Urinary bladder (tissue), 4 donors: ENCODE measurements around the gene ATP1A3. TPM values are rescaled to one million over a fixed set of nuclear protein-coding genes. Genes with fewer than 3 reads are reported as not detected.

Experiments
- DNase-seq: peaks from one replicate; pipeline ENCODE4 v3.0.0-alpha.2; 2015; ENCODE audit errors: extremely low spot score
- H3K27ac ChIP-seq: one replicate; pipeline ENCODE4 v1.5.1; 2013; ENCODE audit warnings: low read depth, mild to moderate bottlenecking, moderate library complexity
- H3K36me3 ChIP-seq: one replicate; pipeline ENCODE4 v1.6.1; 2013; ENCODE audit warnings: mild to moderate bottlenecking, moderate library complexity; ENCODE audit not compliant: insufficient read depth
- H3K4me1 ChIP-seq: one replicate; pipeline ENCODE4 v1.6.1; 2013; ENCODE audit warnings: mild to moderate bottlenecking, moderate library complexity; ENCODE audit not compliant: insufficient read depth
- H3K4me3 ChIP-seq: one replicate; pipeline ENCODE4 v1.5.1; 2013; ENCODE audit warnings: low read depth, low read length
- WGBS: extraction: QIAGEN DNeasy Blood & Tissue Kit; methylation state at CpG from one replicate; pipeline ENCODE4 v1.1.7; 2013; 5-methylcytosine and 5-hydroxymethylcytosine counted together
- polyA plus RNA-seq: library from polyadenylated mRNA; stranded (reverse); fragments of 200-250 nt; gene quantifications from one replicate; pipeline ENCODE4 v1.2.3, GENCODE V29; 2013
- total RNA-seq: library from RNA; depleted of rRNA; stranded (reverse); fragments of >200 nt; gene quantifications from one replicate; pipeline ENCODE4 v1.2.3, GENCODE V29; 2014
- donor health status: healthy with polysubstance abuse.
- donor health status: healthy.

Gene ATP1A3
- total and polyA plus RNA-seq, 2 donors: 0.37 to 0.77 TPM

- WGBS: 8% methylated on average over 22 of the region's 22 CpGs
- no peak overlapping the region for H3K4me3 ChIP-seq
- H3K4me1 ChIP-seq: no peaks in the 10 kb centered on the region
- H3K36me3 ChIP-seq: no peaks in the 10 kb centered on the region
- no peak overlapping the region for H3K27ac ChIP-seq
- no peak for DNase-seq
These were observed 72.2 kb downstream of the ATP1A3 start for GRCh38 chr19:41921577-41922576.

GRCh38 chr19:41920882-41921576, 73.0 kb downstream of the ATP1A3 start:
- 7% methylated on average over 26 of the region's 26 CpGs for WGBS

GRCh38 chr19:41919948-41920712, 73.9 kb downstream of the ATP1A3 start:
- WGBS: 86% methylated on average over 33 of the region's 33 CpGs
- H3K4me3 ChIP-seq: no peak overlapping the region

More at GRCh38 chr19:41920882-41921576, 73.0 kb downstream of the ATP1A3 start:
- no peaks in the 10 kb centered on the region for H3K4me1 ChIP-seq
- DNase-seq: no peak
- H3K27ac ChIP-seq: no peak overlapping the region
- H3K4me3 ChIP-seq: no peak overlapping the region
- H3K36me3 ChIP-seq: no peaks in the 10 kb centered on the region

GRCh38 chr19:41918653-41919244, 75.3 kb downstream of the ATP1A3 start:
- WGBS: 86% methylated on average over 5 of the region's 5 CpGs
- no peak overlapping the region for H3K27ac ChIP-seq
- DNase-seq: no peak

More at GRCh38 chr19:41919948-41920712, 73.9 kb downstream of the ATP1A3 start:
- Histone ChIP-seq H3K36me3 (no peaks in the 10 kb centered on the region), H3K27ac (no peak overlapping the region), H3K4me1 (no peaks in the 10 kb centered on the region)
- DNase-seq: no peak

GRCh38 chr19:41918095-41918494, 75.9 kb downstream of the ATP1A3 start:
- no peaks in the 10 kb centered on the region for H3K4me1 ChIP-seq
- no peak overlapping the region for H3K27ac ChIP-seq
- no peak overlapping the region for H3K4me3 ChIP-seq
- WGBS: 83% methylated on average over 6 of the region's 6 CpGs
- DNase-seq: no peak
- H3K36me3 ChIP-seq: no peaks in the 10 kb centered on the region

More at GRCh38 chr19:41918653-41919244, 75.3 kb downstream of the ATP1A3 start:
- H3K4me1 ChIP-seq: no peaks in the 10 kb centered on the region
- H3K36me3 ChIP-seq: no peaks in the 10 kb centered on the region
- H3K4me3 ChIP-seq: no peak overlapping the region

GRCh38 chr19:41917676-41918075, 76.4 kb downstream of the ATP1A3 start:
- WGBS: 50% methylated on average over 12 of the region's 12 CpGs

More at GRCh38 chr19:41917676-41918075, 76.4 kb downstream of the ATP1A3 start:
- no peak overlapping the region for H3K4me3 ChIP-seq
- no peak for DNase-seq
- H3K4me1 ChIP-seq: no peaks in the 10 kb centered on the region
- no peak overlapping the region for H3K27ac ChIP-seq
- H3K36me3 ChIP-seq: no peaks in the 10 kb centered on the region

Other genes with a start within 250 kb of the ATP1A3 start
- gene CEACAM6, start 238.7 kb downstream of the ATP1A3 start, total RNA-seq: 2.2 TPM
- gene CEACAM6, start 238.7 kb downstream of the ATP1A3 start, polyA plus RNA-seq: not detected
- gene CEACAM3, start 197.6 kb downstream of the ATP1A3 start, total RNA-seq: not detected
- gene CEACAM3, start 197.6 kb downstream of the ATP1A3 start, polyA plus RNA-seq: not detected
- not detected for gene LYPD4, start 149.5 kb downstream of the ATP1A3 start, total RNA-seq
- gene LYPD4, start 149.5 kb downstream of the ATP1A3 start, polyA plus RNA-seq: not detected
- not detected for gene DMRTC2, start 149.2 kb downstream of the ATP1A3 start, total RNA-seq
- not detected for gene DMRTC2, start 149.2 kb downstream of the ATP1A3 start, polyA plus RNA-seq
- 377 TPM for gene RPS19, start 134.0 kb downstream of the ATP1A3 start, total RNA-seq
- gene RPS19, start 134.0 kb downstream of the ATP1A3 start, polyA plus RNA-seq: 1,600 TPM
- gene CD79A, start 117.0 kb downstream of the ATP1A3 start, total RNA-seq: 0.37 TPM
- 0.80 TPM for gene CD79A, start 117.0 kb downstream of the ATP1A3 start, polyA plus RNA-seq
- 20.1 TPM for gene ARHGEF1, start 111.0 kb downstream of the ATP1A3 start, total RNA-seq
- gene ARHGEF1, start 111.0 kb downstream of the ATP1A3 start, polyA plus RNA-seq: 59.2 TPM
- gene ERFL, start 65.8 kb downstream of the ATP1A3 start, total RNA-seq: not detected
- 0.19 TPM for gene ERFL, start 65.8 kb downstream of the ATP1A3 start, polyA plus RNA-seq
- gene RABAC1, start 34.9 kb downstream of the ATP1A3 start, total RNA-seq: 89.0 TPM
- 339 TPM for gene RABAC1, start 34.9 kb downstream of the ATP1A3 start, polyA plus RNA-seq
- gene GRIK5, start 76.0 kb upstream of the ATP1A3 start, total RNA-seq: 2.5 TPM
- 8.6 TPM for gene GRIK5, start 76.0 kb upstream of the ATP1A3 start, polyA plus RNA-seq
- gene ZNF574, start 81.9 kb upstream of the ATP1A3 start, total RNA-seq: 7.6 TPM
- 18.8 TPM for gene ZNF574, start 81.9 kb upstream of the ATP1A3 start, polyA plus RNA-seq
- 0.95 TPM for gene POU2F2, start 138.2 kb upstream of the ATP1A3 start, total RNA-seq
- gene POU2F2, start 138.2 kb upstream of the ATP1A3 start, polyA plus RNA-seq: 4.4 TPM
- gene DEDD2, start 223.4 kb upstream of the ATP1A3 start, total RNA-seq: 15.5 TPM
- 29.5 TPM for gene DEDD2, start 223.4 kb upstream of the ATP1A3 start, polyA plus RNA-seq
- 7.0 TPM for gene ZNF526, start 226.1 kb upstream of the ATP1A3 start, total RNA-seq
- gene ZNF526, start 226.1 kb upstream of the ATP1A3 start, polyA plus RNA-seq: 6.0 TPM
- gene GSK3A, start 248.4 kb upstream of the ATP1A3 start, total RNA-seq: 8.4 TPM
- gene GSK3A, start 248.4 kb upstream of the ATP1A3 start, polyA plus RNA-seq: 56.9 TPM